HG03558 (cell line): ENCODE data around the gene INKA2.

Source experiments
- ATAC-seq: cut with Tn5 transposase; IDR thresholded peaks from one replicate; pipeline ENCODE4 v1.9.1; 2021; ENCODE audit warnings: moderate number of reproducible peaks; ENCODE audit not compliant: unreplicated experiment; ENCODE audit errors: extremely low read depth

Gene INKA2

DNA sequence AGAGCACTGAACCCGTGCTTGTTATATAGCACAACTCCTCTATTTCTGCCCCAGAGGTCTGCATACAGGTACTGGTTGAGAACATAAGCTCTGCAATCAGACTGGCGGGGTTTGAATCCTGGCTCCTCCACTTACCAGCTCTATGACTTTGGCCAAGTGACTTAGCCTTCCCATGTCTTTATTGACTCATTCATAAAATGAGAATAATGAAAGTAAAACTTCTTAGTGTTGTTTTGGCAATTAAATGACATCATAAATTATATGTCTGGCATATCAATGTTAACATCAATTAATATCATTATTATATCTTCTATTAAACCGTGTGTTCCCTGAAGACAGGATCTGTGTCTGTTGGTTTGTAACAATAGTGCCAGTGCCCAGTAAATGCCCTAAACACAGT is 4.3 kb downstream of the INKA2 start:
- no peak for ATAC-seq

DNA sequence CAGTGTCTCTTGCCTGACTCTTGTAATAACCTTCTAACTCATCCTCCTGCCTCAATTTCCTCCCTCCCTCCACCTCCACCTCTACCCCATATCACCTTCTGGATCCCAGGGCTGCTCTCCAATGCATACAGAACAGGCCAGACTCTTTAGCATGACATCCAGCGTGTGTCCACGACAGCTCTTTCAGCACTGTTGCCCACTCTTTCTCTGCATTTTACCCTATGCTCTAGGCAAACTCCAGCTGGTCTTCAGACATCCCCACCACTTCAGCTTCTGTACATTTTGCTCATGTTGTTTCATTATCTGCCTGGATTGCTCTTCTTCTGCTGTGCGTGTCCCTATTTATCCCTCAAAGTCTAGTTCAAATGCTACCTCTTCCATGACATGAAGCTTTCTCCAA is 4.8 kb downstream of the INKA2 start:
- no peak for ATAC-seq

GRCh38 chr1:111733992-111734341 is 5.2 kb downstream of the INKA2 start:
- no peak for ATAC-seq

- no peak for ATAC-seq
Observed at GRCh38 chr1:111733183-111733991, 5.8 kb downstream of the INKA2 start.

GRCh38 chr1:111732718-111733117 is 6.5 kb downstream of the INKA2 start:
- ATAC-seq, result no peak

- no peak for ATAC-seq
Observed at GRCh38 chr1:111731956-111732355, 7.2 kb downstream of the INKA2 start.

GRCh38 chr1:111730706-111731105 is 8.5 kb downstream of the INKA2 start:
- no peak for ATAC-seq

DNA sequence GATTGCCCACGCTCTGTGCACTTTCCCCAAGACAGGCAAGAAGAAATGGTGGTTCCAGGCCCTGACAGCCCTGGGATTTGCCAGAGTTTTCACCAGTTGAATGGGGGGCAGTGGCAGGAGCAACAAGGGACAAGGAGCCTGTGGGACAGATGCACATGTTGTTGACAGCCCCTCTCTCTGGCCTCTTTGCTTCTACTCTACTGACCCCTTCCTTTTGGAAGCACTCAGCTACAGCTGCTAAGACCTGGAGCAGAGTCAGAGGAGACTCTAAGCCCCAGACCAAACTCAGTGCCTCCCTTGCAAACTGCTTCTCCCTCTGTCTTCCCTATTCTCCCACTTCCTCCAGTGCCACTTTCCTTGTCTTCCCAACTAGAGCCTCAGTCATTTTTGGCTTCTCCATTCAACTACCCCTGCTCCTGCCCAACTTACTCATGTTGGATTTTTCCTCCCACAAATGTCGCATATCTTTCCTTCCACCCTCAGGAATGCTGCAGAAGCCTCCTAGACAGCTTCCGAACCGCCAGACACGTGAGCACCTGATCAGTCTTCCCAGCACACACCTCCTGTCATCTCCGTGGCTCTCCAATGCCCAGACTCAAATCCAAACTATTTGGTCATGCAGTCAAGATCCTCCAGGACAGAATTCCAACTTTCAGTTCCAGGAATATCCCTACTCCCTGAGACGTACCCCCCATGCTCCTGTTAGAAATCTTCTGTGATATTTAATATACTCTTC is 9.1 kb downstream of the INKA2 start:
- no peak for ATAC-seq

DNA sequence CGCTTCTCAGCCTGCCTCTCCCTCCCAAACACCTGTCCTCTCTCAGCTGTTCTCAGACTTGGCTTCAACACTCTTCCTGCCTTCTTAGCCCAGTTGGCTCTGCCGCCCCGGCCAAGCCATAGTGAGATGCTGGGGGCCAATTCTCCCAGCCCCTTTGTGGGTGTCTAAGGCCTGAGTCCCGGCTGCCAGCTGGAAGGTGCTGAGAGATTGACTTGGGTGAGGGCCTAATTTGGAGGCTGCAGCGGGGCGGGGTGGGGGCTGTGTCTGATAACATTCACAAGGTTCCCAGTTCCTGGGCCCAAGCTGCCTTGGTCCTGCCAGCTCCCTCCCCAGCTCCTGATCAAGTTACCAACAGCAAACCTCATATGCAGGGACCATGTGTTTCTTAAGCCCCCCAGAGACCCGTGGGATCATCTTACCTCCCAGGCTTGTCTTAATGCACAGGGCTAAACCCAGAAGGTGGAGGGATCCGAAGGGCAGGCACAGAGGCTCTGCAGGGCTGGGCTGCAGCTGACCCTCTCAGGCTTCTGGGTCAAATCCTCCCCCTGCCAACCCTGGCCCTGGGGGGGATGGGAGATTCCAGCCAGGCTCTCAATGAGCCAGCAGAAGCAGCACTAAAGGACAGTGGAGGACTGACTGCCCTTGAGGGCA is 9.8 kb downstream of the INKA2 start:
- ATAC-seq, result no peak

DNA sequence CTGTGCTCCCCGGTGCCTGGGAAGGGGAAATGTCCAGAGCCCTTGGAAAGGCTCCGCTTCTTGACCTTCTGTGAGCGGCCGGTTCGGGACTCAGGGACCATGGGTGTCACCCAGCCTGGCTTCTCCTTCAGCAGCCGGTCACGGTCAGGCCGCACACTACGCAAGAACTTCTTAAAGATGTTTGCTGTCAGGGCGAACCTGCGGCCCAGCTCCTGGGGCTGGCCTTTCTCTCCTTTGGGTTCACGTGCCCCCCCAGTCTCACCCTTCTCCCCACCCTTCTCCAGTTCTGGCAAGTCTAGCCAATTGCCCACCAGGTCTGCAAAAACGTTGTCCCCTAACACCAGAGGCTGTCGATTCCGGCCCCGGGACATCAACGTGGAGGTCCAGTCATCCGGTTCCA is 12.1 kb downstream of the INKA2 start:
- ATAC-seq, result no peak

- ATAC-seq, result no peak
Observed at GRCh38 chr1:111725192-111725591, 14.0 kb downstream of the INKA2 start.

DNA sequence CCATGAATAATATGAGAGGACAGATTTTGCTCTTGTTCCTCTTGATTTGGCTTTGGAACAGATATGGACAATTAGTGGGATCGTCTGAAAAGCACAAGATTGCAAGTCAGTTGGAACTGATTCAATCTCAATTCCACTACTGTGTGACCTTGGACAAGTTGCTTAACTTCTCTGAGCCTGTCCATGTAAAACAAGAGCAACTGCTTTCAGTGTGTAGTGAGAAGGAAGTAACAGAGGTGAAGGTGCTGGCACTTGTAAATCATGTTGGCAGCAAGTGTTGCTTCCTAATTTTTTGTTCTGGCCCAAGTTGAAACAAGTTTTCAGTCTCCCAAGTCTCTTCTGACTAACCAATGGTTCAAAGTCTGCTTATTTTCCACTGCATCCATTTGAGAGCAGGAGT is 15.3 kb downstream of the INKA2 start:
- ATAC-seq, result no peak

GRCh38 chr1:111723091-111723806 is 15.9 kb downstream of the INKA2 start:
- ATAC-seq, result no peak

GRCh38 chr1:111720977-111721786 is 18.0 kb downstream of the INKA2 start:
- ATAC-seq, result no peak

- ATAC-seq, result no peak
Observed at GRCh38 chr1:111720274-111720976, 18.8 kb downstream of the INKA2 start.

GRCh38 chr1:111719674-111720132 is 19.5 kb downstream of the INKA2 start:
- no peak for ATAC-seq

DNA sequence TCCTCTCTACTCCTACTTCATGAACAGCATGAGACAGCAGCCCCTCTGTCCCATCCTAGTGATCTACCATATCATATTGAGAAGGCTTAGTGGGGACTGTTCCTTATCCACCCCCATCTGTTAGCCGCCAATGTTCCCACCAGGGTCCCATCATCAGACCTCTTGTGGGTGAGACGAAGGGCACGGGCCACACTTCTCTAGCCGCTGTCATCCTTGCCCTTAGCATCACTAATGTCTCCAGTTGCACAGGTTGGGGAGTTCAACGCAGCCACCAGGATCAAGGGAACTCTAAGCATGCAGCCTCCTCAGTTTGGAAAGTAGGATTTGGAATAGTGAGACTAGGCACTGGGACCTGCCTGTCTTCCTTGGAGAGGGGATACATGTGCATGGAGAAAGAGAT is 20.1 kb downstream of the INKA2 start:
- ATAC-seq, result no peak

DNA sequence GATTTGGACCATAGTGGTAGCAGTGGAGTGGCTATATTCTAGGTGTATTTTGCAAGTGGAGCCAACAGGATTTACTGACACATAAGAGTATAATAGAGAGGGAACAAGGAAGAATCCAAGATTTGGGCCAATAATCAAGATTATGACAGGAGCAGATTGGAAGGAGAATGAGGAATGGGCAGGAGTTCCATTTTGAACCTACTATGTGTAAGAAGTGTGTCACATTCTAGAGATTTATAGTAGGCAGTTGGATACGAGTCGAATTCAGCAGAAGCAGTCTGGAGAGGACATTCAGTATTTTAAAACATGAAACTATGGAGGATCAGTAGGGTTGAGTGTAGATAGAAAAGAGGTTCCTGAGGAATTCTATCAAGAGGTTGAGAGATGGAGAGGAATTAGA is 21.7 kb downstream of the INKA2 start:
- ATAC-seq, result no peak

GRCh38 chr1:111716333-111716732 is 22.9 kb downstream of the INKA2 start:
- no peak for ATAC-seq
